22Rv1 (cell line): ENCODE data around the gene PDE10A.

Source experiments
- H3K27ac ChIP-seq: fragments of 450-650 bp; 2 replicates; pipeline ENCODE4 v1.5.1; 2017
- CTCF ChIP-seq: fragments of 450-650 bp; IDR thresholded peaks from 2 replicates; pipeline ENCODE4 v1.5.1; 2017; ENCODE audit warnings: mild to moderate bottlenecking
- ZFX ChIP-seq: fragments of 450-650 bp; IDR thresholded peaks from 2 replicates; pipeline ENCODE4 v1.6.1; 2017; ENCODE audit warnings: antibody characterized with exemption, borderline replicate concordance

Gene PDE10A

GRCh38 chr6:165701564-165702354 lies 38.7 kb upstream of the PDE10A start:
- no peak overlapping the region for H3K27ac ChIP-seq
- no peak for TF ChIP-seq CTCF
- TF ChIP-seq ZFX = no peak

- no peak overlapping the region for H3K27ac ChIP-seq
- TF ChIP-seq ZFX = no peak
- TF ChIP-seq CTCF = no peak
Observed at GRCh38 chr6:165701005-165701404, 38.0 kb upstream of the PDE10A start.

- no peak overlapping the region for H3K27ac ChIP-seq
- no peak for TF ChIP-seq ZFX
- TF ChIP-seq CTCF = no peak
Observed at GRCh38 chr6:165698868-165699267, 35.8 kb upstream of the PDE10A start.

GRCh38 chr6:165697171-165697570 lies 34.1 kb upstream of the PDE10A start:
- TF ChIP-seq ZFX = no peak
- no peak for TF ChIP-seq CTCF
- no peak overlapping the region for H3K27ac ChIP-seq

GRCh38 chr6:165695722-165696515 lies 32.9 kb upstream of the PDE10A start:
- no peak overlapping the region for H3K27ac ChIP-seq
- no peak for TF ChIP-seq CTCF
- TF ChIP-seq ZFX = no peak

GRCh38 chr6:165694296-165694695 lies 31.3 kb upstream of the PDE10A start:
- no peak for TF ChIP-seq ZFX
- no peak for TF ChIP-seq CTCF
- no peak overlapping the region for H3K27ac ChIP-seq

- no peak for TF ChIP-seq ZFX
- TF ChIP-seq CTCF = no peak
- no peak overlapping the region for H3K27ac ChIP-seq
Observed at GRCh38 chr6:165692106-165692653, 29.1 kb upstream of the PDE10A start.
